Neuronal stem cell (in vitro differentiated cells): ENCODE measurements around the gene CTNNA3.

Experiments
- DNase-seq: peaks from one replicate; pipeline ENCODE4 v3.0.0-alpha.2; 2013; ENCODE audit warnings: low spot score
- H2AFZ ChIP-seq: one replicate; pipeline ENCODE4 v1.6.1; 2013; ENCODE audit warnings: mild to moderate bottlenecking, low read length, inconsistent platforms
- H2AK5ac ChIP-seq: 2 replicates; pipeline ENCODE4 v1.6.1; 2013; ENCODE audit warnings: low read depth, mild to moderate bottlenecking, inconsistent platforms, low read length, moderate library complexity, mixed read lengths
- H2BK120ac ChIP-seq: 2 replicates; pipeline ENCODE4 v1.6.1; 2013; ENCODE audit warnings: low read depth, mild to moderate bottlenecking, inconsistent platforms, low read length, moderate library complexity, mixed read lengths
- H2BK12ac ChIP-seq: one replicate; pipeline ENCODE4 v1.6.1; 2013; ENCODE audit warnings: low read length, inconsistent platforms
- H2BK15ac ChIP-seq: 2 replicates; pipeline ENCODE4 v1.6.1; 2013; ENCODE audit warnings: mild to moderate bottlenecking, low read length, inconsistent platforms, mixed read lengths
- H2BK5ac ChIP-seq: one replicate; pipeline ENCODE4 v1.6.1; 2013; ENCODE audit warnings: inconsistent platforms, mild to moderate bottlenecking, low read length, moderate library complexity
- H3K14ac ChIP-seq: one replicate; pipeline ENCODE4 v1.6.1; 2013; ENCODE audit warnings: low read length, inconsistent platforms
- H3K18ac ChIP-seq: 2 replicates; pipeline ENCODE4 v1.6.1; 2013; ENCODE audit warnings: low read length, inconsistent platforms
- H3K23ac ChIP-seq: 2 replicates; pipeline ENCODE4 v1.6.1; 2013; ENCODE audit warnings: low read depth, mild to moderate bottlenecking, mixed read lengths, low read length, inconsistent platforms; ENCODE audit not compliant: poor library complexity
- H3K27ac ChIP-seq: replicated peaks from 3 replicates; pipeline ENCODE4 v1.5.1; 2013; ENCODE audit warnings: low read length, inconsistent platforms
- H3K27me3 ChIP-seq, 3 experiments: 2 replicates each; pipeline ENCODE4 v1.6.1; 2013; ENCODE audit warnings: low read length in 3 of 3, mild to moderate bottlenecking in 2 of 3, inconsistent platforms in 1 of 3, low read depth in 1 of 3, mixed read lengths in 1 of 3, moderate library complexity in 1 of 3; ENCODE audit not compliant: control insufficient read depth in 3 of 3, insufficient read depth in 3 of 3
- H3K36me3 ChIP-seq, 2 donors: replicated peaks in 1 of 2; 2 replicates each; pipeline ENCODE4 v1.6.1; 2013; ENCODE audit warnings: low read length in 2 of 2; ENCODE audit not compliant: control insufficient read depth in 2 of 2, insufficient read depth in 2 of 2
- H3K4ac ChIP-seq: 2 replicates; pipeline ENCODE4 v1.6.1; 2013; ENCODE audit warnings: inconsistent platforms, mild to moderate bottlenecking, low read length, moderate library complexity
- H3K4me1 ChIP-seq, 2 donors: 1 replicate in 1 of 2; 2 replicates in 1 of 2; pipeline ENCODE4 v1.6.1; 2013; ENCODE audit warnings: low read length in 2 of 2, low read depth in 1 of 2; ENCODE audit not compliant: control insufficient read depth in 2 of 2, insufficient read depth in 1 of 2
- H3K4me2 ChIP-seq: one replicate; pipeline ENCODE4 v1.6.1; 2013; ENCODE audit warnings: mild to moderate bottlenecking, low read length, inconsistent platforms; ENCODE audit not compliant: insufficient read depth, poor library complexity, severe bottlenecking
- H3K4me3 ChIP-seq, 2 donors: 2 replicates each; pipeline ENCODE4 v1.5.1; 2013; ENCODE audit warnings: low read length in 2 of 2, mild to moderate bottlenecking in 2 of 2, inconsistent platforms in 1 of 2, moderate library complexity in 1 of 2
- H3K79me1 ChIP-seq: one replicate; pipeline ENCODE4 v1.6.1; 2013; ENCODE audit warnings: low read depth, mild to moderate bottlenecking, inconsistent platforms, low read length, moderate library complexity
- H3K9ac ChIP-seq: one replicate; pipeline ENCODE4 v1.6.1; 2013; ENCODE audit warnings: mild to moderate bottlenecking, low read depth, low read length, inconsistent platforms; ENCODE audit not compliant: poor library complexity
- H3K9me3 ChIP-seq, 2 donors: replicated peaks in 1 of 2; 2 replicates each; pipeline versions ENCODE3 to v1.6.1; 2013; ENCODE audit warnings: low read length in 2 of 2, mild to moderate bottlenecking in 2 of 2, inconsistent platforms in 1 of 2, low read depth in 1 of 2, mixed read lengths in 1 of 2, moderate library complexity in 1 of 2; ENCODE audit not compliant: control insufficient read depth in 2 of 2, insufficient read depth in 1 of 2
- H4K8ac ChIP-seq: one replicate; pipeline ENCODE4 v1.6.1; 2013; ENCODE audit warnings: low read depth, mild to moderate bottlenecking, inconsistent platforms, low read length, moderate library complexity
- H4K91ac ChIP-seq: one replicate; pipeline ENCODE4 v1.6.1; 2013; ENCODE audit warnings: low read length, low read depth, mild to moderate bottlenecking, inconsistent platforms; ENCODE audit not compliant: poor library complexity
- WGBS, 2 donors: extraction: QIAGEN DNeasy Blood & Tissue Kit; methylation state at CpG; one replicate each; pipeline ENCODE4 v1.1.7; 2013; ENCODE audit warnings: missing lambda C conversion rate in 2 of 2, mixed read lengths in 1 of 2; ENCODE audit not compliant: insufficient read length in 2 of 2, insufficient replicate concordance in 1 of 2; ENCODE audit errors: extremely low coverage in 2 of 2; 5-methylcytosine and 5-hydroxymethylcytosine counted together

CTNNA3 gene

GRCh38 chr10:65940105-65940504 is 1755.9 kb downstream of the CTNNA3 start:
- Histone ChIP-seq H3K36me3 (no peaks in the 10 kb centered on the region), H3K4me2 (no peak overlapping the region), H3K27ac (no peak overlapping the region), H3K79me1 (no peaks in the 10 kb centered on the region), H2BK5ac (no peak overlapping the region), H3K4me3 (no peak overlapping the region), H3K9me3 (no peaks in the 10 kb centered on the region), H2AFZ (no peak overlapping the region), H2BK12ac (no peak overlapping the region), H2BK120ac (no peak overlapping the region), H3K27me3 (no peaks in the 10 kb centered on the region), H2BK15ac (no peak overlapping the region), H3K9ac (no peak overlapping the region), H3K14ac (no peak overlapping the region), H2AK5ac (no peak overlapping the region), H4K91ac (no peak overlapping the region), H3K18ac (no peak overlapping the region), H4K8ac (no peak overlapping the region), H3K23ac (no peak overlapping the region), H3K4me1 (no peaks in the 10 kb centered on the region), H3K4ac (no peak overlapping the region)
- no peak for DNase-seq

GRCh38 chr10:65931291-65932070 is 1764.5 kb downstream of the CTNNA3 start:
- Histone ChIP-seq H3K27ac (no peak overlapping the region), H3K4me1 (no peaks in the 10 kb centered on the region), H2BK15ac (no peak overlapping the region), H3K18ac (no peak overlapping the region), H2BK12ac (no peak overlapping the region), H3K9ac (no peak overlapping the region), H4K8ac (no peak overlapping the region), H2BK120ac (no peak overlapping the region), H3K4me2 (no peak overlapping the region), H3K4me3 (no peak overlapping the region), H3K27me3 (no peaks in the 10 kb centered on the region), H2BK5ac (no peak overlapping the region), H3K9me3 (no peaks in the 10 kb centered on the region), H2AK5ac (no peak overlapping the region), H3K23ac (no peak overlapping the region), H4K91ac (no peak overlapping the region), H3K14ac (no peak overlapping the region), H2AFZ (no peak overlapping the region), H3K36me3 (no peaks in the 10 kb centered on the region), H3K79me1 (no peaks in the 10 kb centered on the region), H3K4ac (no peak overlapping the region)
- no CpG with 5 or more reads among the region's 5 CpGs for WGBS, 2 donors
- DNase-seq, result no peak

GRCh38 chr10:65911151-65911835 is 1784.7 kb downstream of the CTNNA3 start:
- Histone ChIP-seq H3K18ac (no peak overlapping the region), H4K8ac (no peak overlapping the region), H3K79me1 (no peaks in the 10 kb centered on the region), H2BK120ac (no peak overlapping the region), H4K91ac (no peak overlapping the region), H3K23ac (no peak overlapping the region), H3K27ac (no peak overlapping the region), H2AFZ (no peak overlapping the region), H3K27me3 (no peaks in the 10 kb centered on the region), H3K9ac (no peak overlapping the region), H2BK5ac (no peak overlapping the region), H2AK5ac (no peak overlapping the region), H3K14ac (no peak overlapping the region), H3K4ac (no peak overlapping the region), H2BK12ac (no peak overlapping the region), H3K36me3 (no peaks in the 10 kb centered on the region), H3K4me2 (no peak overlapping the region), H3K4me3 (no peak overlapping the region), H3K9me3 (no peaks in the 10 kb centered on the region), H2BK15ac (no peak overlapping the region), H3K4me1 (peaks cover 0 to 2% of the 10 kb centered on the region in 2 donors)
- no peak for DNase-seq
- WGBS, 2 donors, result no CpG with 5 or more reads among the region's 1 CpG

GRCh38 chr10:65910209-65910608 is 1785.8 kb downstream of the CTNNA3 start:
- no peaks in the 10 kb centered on the region for H3K36me3 ChIP-seq
- H4K91ac ChIP-seq, result no peak overlapping the region
- H2AFZ ChIP-seq, result no peak overlapping the region
- H3K9ac ChIP-seq, result no peak overlapping the region
- no peaks in the 10 kb centered on the region for H3K9me3 ChIP-seq
- no peak overlapping the region for H3K27ac ChIP-seq
- peaks cover 0 to 2% of the 10 kb centered on the region in 2 donors for H3K4me1 ChIP-seq
- no peak overlapping the region for H3K4me2 ChIP-seq
- H2BK5ac ChIP-seq, result no peak overlapping the region
- whole genome bisulfite sequencing, 2 donors, result 100% methylated on average over 1 of the region's 4 CpGs; no CpG with 5 or more reads in 1 of the 2 donors
- no peak overlapping the region for H3K14ac ChIP-seq
- H3K79me1 ChIP-seq, result no peaks in the 10 kb centered on the region
- no peak for DNase-seq
- H4K8ac ChIP-seq, result no peak overlapping the region
- no peak overlapping the region for H2BK120ac ChIP-seq
- H2AK5ac ChIP-seq, result no peak overlapping the region
- H3K4ac ChIP-seq, result no peak overlapping the region
- H2BK12ac ChIP-seq, result no peak overlapping the region
- H3K18ac ChIP-seq, result no peak overlapping the region
- H3K23ac ChIP-seq, result no peak overlapping the region
- no peak overlapping the region for H3K4me3 ChIP-seq
- H3K27me3 ChIP-seq, result no peaks in the 10 kb centered on the region
- H2BK15ac ChIP-seq, result no peak overlapping the region
